Suprapubic skin (tissue), 4 donors: ENCODE measurements around the gene WWOX. TPM values are rescaled to one million over a fixed set of nuclear protein-coding genes. Genes with fewer than 3 reads are reported as not detected.

Experiments
- DNase-seq, 2 donors: peaks; one replicate each; pipeline ENCODE4 v3.0.0-alpha.2; 2019; ENCODE audit warnings: low spot score in 2 of 2
- H3K27ac ChIP-seq: fragments of 200-600 bp; sonication (generic); one replicate; pipeline ENCODE4 v1.5.1; 2019
- H3K27me3 ChIP-seq: fragments of 200-600 bp; sonication (generic); one replicate; pipeline ENCODE4 v1.5.1; 2019
- H3K36me3 ChIP-seq: fragments of 200-600 bp; sonication (generic); one replicate; pipeline ENCODE4 v1.5.1; 2019
- H3K4me1 ChIP-seq: fragments of 200-600 bp; sonication (generic); one replicate; pipeline ENCODE4 v1.5.1; 2019
- H3K4me3 ChIP-seq: fragments of 200-600 bp; sonication (generic); one replicate; pipeline ENCODE4 v1.5.1; 2019; ENCODE audit warnings: mild to moderate bottlenecking
- H3K9me3 ChIP-seq: fragments of 200-600 bp; sonication (generic); one replicate; pipeline ENCODE4 v1.5.1; 2019
- EP300 ChIP-seq: sonication (generic); formaldehyde crosslinking; IDR thresholded peaks from one replicate; pipeline ENCODE4 v1.6.1; 2017; ENCODE audit warnings: antibody characterized with exemption
- POLR2A ChIP-seq, 2 donors: fragments of 450-650 bp; IDR thresholded peaks; one replicate each; pipeline ENCODE4 v1.6.1; 2017; ENCODE audit warnings: antibody characterized with exemption in 2 of 2, mild to moderate bottlenecking in 2 of 2, moderate library complexity in 2 of 2
- POLR2AphosphoS5 ChIP-seq, 3 donors: sonication (generic); formaldehyde crosslinking; IDR thresholded peaks; one replicate each; pipeline ENCODE4 v1.6.1; 2017; ENCODE audit warnings: antibody characterized with exemption in 3 of 3
- WGBS: methylation state at CpG from one replicate; pipeline ENCODE4 v1.1.5; 2018; 5-methylcytosine and 5-hydroxymethylcytosine counted together
- total RNA-seq, 4 donors: library from RNA; depleted of rRNA; stranded (reverse); fragments of >200 nt; gene quantifications; one replicate each; pipeline ENCODE4 v1.1.0, GENCODE V29; 2016
- TF ChIP-seq, protein P1 (sequence below), 2 donors: fragments of 200-600 bp in 1 of 2; fragments of 450-650 bp in 1 of 2; sonication (generic) in 1 of 2; IDR thresholded peaks; one replicate each; pipeline ENCODE4 v1.5.1; 2016 to 2019; ENCODE audit warnings: antibody characterized with exemption in 2 of 2, mild to moderate bottlenecking in 1 of 2, moderate library complexity in 1 of 2

Gene WWOX
- total RNA-seq, 4 donors from 2014 or later, result 29.6 to 104 (median 47.3) TPM

DNA sequence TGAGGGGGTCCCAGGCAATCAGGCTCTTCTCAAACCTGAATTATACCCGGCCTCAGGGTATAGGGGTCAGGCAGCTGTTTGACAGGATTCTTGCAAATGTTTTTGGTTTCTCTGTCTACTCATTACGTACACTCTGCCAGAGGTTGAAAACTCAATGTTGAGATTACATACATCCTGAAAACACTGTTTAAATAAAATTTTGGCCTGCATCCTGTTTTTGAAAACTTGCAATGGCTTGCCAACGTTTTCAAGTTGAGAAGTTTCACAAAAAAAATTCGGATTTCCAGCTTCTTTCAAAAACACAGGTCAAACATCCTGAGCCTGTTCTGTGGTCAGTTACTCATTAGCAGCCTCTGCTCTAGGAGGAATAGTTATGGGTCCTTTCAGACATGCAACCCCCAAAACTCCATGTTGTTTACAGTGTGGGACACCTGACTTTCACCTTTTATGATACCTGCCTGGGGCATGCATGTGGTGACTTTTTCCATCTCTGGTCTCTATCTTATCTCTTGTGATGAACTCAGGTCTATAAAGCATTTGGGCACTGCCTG, 577.8 kb downstream of the WWOX start:
- H3K4me1 ChIP-seq, result peaks cover 16% of the 10 kb centered on the region
- no peaks in the 10 kb centered on the region for H3K36me3 ChIP-seq
- H3K27ac ChIP-seq, result no peak overlapping the region
- H3K9me3 ChIP-seq, result no peaks in the 10 kb centered on the region
- no peak overlapping the region for H3K4me3 ChIP-seq
- no peak for DNase-seq
- H3K27me3 ChIP-seq, result no peaks in the 10 kb centered on the region
- no peak for TF ChIP-seq POLR2A (IDR thresholded peaks at IDR 0.05)
- no peak for TF ChIP-seq POLR2AphosphoS5 (IDR thresholded peaks at IDR 0.05)
- 28% methylated on average over 4 of the region's 4 CpGs for WGBS

DNA sequence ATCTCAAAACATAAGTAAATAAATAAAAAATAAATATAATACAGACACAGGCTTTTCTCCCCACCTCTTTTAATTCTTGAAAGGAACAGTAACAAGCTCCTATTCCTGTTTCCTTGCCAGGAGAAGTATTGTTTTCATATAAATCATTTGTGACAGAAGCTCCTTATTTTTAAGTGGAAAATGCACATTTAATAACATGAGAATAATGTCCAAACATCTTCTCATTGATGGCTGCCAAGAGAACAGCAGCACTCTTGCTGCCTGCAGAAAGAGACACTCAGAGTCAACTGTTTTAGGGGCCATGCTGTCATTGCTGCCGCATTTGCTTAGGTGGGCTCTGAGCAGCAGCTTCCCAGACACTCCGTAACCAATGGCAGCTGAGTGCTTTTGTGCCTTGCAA, 580.1 kb downstream of the WWOX start:
- Histone ChIP-seq H3K27me3 (no peaks in the 10 kb centered on the region), H3K36me3 (no peaks in the 10 kb centered on the region), H3K4me3 (no peak overlapping the region), H3K27ac (no peak overlapping the region), H3K9me3 (no peaks in the 10 kb centered on the region), H3K4me1 (peaks cover 15% of the 10 kb centered on the region)
- DNase-seq, result no peak
- 97% methylated on average over 2 of the region's 2 CpGs for WGBS
- TF ChIP-seq, protein P1, sequence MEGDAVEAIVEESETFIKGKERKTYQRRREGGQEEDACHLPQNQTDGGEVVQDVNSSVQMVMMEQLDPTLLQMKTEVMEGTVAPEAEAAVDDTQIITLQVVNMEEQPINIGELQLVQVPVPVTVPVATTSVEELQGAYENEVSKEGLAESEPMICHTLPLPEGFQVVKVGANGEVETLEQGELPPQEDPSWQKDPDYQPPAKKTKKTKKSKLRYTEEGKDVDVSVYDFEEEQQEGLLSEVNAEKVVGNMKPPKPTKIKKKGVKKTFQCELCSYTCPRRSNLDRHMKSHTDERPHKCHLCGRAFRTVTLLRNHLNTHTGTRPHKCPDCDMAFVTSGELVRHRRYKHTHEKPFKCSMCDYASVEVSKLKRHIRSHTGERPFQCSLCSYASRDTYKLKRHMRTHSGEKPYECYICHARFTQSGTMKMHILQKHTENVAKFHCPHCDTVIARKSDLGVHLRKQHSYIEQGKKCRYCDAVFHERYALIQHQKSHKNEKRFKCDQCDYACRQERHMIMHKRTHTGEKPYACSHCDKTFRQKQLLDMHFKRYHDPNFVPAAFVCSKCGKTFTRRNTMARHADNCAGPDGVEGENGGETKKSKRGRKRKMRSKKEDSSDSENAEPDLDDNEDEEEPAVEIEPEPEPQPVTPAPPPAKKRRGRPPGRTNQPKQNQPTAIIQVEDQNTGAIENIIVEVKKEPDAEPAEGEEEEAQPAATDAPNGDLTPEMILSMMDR (IDR thresholded peaks at IDR 0.05), result no peak
- TF ChIP-seq POLR2A (IDR thresholded peaks at IDR 0.05), result no peak
- TF ChIP-seq EP300, result no peak
- no peak for TF ChIP-seq POLR2AphosphoS5 (IDR thresholded peaks at IDR 0.05)

- Histone ChIP-seq H3K9me3 (no peaks in the 10 kb centered on the region), H3K27me3 (no peaks in the 10 kb centered on the region), H3K36me3 (no peaks in the 10 kb centered on the region), H3K4me1 (peaks cover 36% of the 10 kb centered on the region), H3K27ac (no peak overlapping the region), H3K4me3 (no peak overlapping the region)
- TF ChIP-seq POLR2AphosphoS5 (IDR thresholded peaks at IDR 0.05), result no peak
- TF ChIP-seq, protein P1 (IDR thresholded peaks at IDR 0.05), result no peak
- TF ChIP-seq POLR2A (IDR thresholded peaks at IDR 0.05), result no peak
- TF ChIP-seq EP300, result no peak
- 70% methylated on average over 8 of the region's 8 CpGs for WGBS
- no peak for DNase-seq
Measured at GRCh38 chr16:78681743-78682142, 582.3 kb downstream of the WWOX start.

- Histone ChIP-seq H3K27ac (peak overlapping the region; percentile 79), H3K27me3 (no peaks in the 10 kb centered on the region), H3K4me1 (peaks cover 38% of the 10 kb centered on the region), H3K36me3 (no peaks in the 10 kb centered on the region), H3K4me3 (no peak overlapping the region), H3K9me3 (no peaks in the 10 kb centered on the region)
- no peak for TF ChIP-seq POLR2A (IDR thresholded peaks at IDR 0.05)
- TF ChIP-seq, protein P1 (IDR thresholded peaks at IDR 0.05), result no peak
- peak in 2 of 3 donors; percentile 53 to 84 for TF ChIP-seq POLR2AphosphoS5 (IDR thresholded peaks at IDR 0.05)
- 29% methylated on average over 8 of the region's 8 CpGs for WGBS
- peak; percentile 87 for DNase-seq
Measured at GRCh38 chr16:78684030-78684611, 584.7 kb downstream of the WWOX start.

DNA sequence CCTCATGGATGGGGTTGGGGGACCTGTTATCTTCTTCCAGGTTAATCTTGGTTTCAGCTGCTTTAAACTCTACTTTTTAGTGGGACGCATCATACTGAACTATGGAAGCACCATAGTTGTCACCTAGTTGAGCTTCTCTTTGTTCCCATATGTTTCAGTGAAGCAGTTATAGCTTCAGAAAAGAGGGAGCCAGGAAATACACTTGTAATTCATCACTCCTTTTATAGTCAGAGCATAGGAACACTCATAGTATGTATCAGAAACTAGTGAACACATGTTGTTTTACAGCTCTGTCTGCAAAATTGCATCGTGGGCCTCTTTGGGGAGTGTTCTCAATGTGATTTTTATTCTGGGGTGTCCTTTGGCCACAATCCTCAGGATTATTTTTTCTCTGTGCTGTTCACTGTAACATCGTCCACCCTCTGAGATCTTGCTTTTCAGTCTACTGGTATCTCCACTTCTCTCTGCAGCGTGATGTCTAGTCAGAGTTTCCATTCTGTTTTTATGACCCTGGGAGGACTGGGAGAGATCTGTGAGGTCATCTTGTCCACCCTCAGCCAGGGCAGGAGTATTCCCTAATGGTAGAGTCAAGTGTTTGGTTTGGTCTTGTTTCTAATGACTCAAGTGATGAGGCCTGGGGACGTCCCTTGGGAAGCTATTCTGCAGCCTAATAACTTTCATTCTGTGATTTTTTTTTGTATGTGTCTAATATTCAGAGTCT, 585.4 kb downstream of the WWOX start:
- WGBS, result 45% methylated on average over 5 of the region's 5 CpGs
- H3K9me3 ChIP-seq, result no peaks in the 10 kb centered on the region
- peak overlapping the region; percentile 79 for H3K27ac ChIP-seq
- H3K27me3 ChIP-seq, result no peaks in the 10 kb centered on the region
- peaks cover 38% of the 10 kb centered on the region for H3K4me1 ChIP-seq
- DNase-seq, result peak in 1 of 2 donors; percentile 82
- no peak overlapping the region for H3K4me3 ChIP-seq
- H3K36me3 ChIP-seq, result no peaks in the 10 kb centered on the region
- TF ChIP-seq POLR2AphosphoS5 (IDR thresholded peaks at IDR 0.05) (peak in 2 of 3 donors; percentile 42 to 62), POLR2A (IDR thresholded peaks at IDR 0.05) (no peak), EP300 (no peak)
- TF ChIP-seq, protein P1 (IDR thresholded peaks at IDR 0.05), result no peak
